ENCODE data around the gene OR10G3. TPM values are rescaled to one million over a fixed set of nuclear protein-coding genes. Genes with fewer than 3 reads are reported as not detected.

The OR10G3 gene
- total RNA-seq, 1 donor: not detected

DNA sequence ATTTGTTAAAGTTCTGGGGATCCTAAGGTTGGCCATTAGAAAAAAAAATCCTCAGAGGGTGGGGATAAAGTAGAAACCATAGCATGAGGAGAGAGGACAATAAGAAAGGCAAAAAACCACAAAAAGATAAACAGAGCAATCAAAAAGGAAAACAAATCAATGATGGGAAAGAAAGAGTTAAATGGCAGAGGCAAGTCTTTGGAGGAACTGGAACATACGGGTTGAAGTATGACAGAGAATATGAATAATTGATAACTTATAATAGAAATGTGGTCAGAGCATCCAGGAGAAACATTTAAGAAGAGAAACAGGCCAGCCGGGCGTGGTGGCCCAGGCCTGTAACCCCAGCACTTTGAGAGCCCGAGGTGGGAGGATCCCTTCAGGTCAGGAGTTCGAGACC is 35.9 kb downstream of the OR10G3 start:
- Histone ChIP-seq H3K4me3 (ENCODE audit: insufficient read depth, low read length) (no peak overlapping the region), H3K79me2 (ENCODE audit: insufficient read depth, low read length) (no peaks in the 10 kb centered on the region), H3K27ac (ENCODE audit: low read depth, low read length) (no peak overlapping the region), H3K36me3 (ENCODE audit: insufficient read depth, low read length) (no peaks in the 10 kb centered on the region), H3K4me2 (ENCODE audit: insufficient read depth, low read length) (no peak overlapping the region), H2AFZ (ENCODE audit: low read length) (no peak overlapping the region), H3K9me3 (ENCODE audit: low read depth, low read length) (no peaks in the 10 kb centered on the region), H3K27me3 (ENCODE audit: insufficient read depth, low read length) (peaks cover 7% of the 10 kb centered on the region), H4K20me1 (ENCODE audit: insufficient read depth, low read length) (no peaks in the 10 kb centered on the region), H3K4me1 (ENCODE audit: insufficient read depth, low read length) (no peaks in the 10 kb centered on the region)
- TF ChIP-seq, protein P1, sequence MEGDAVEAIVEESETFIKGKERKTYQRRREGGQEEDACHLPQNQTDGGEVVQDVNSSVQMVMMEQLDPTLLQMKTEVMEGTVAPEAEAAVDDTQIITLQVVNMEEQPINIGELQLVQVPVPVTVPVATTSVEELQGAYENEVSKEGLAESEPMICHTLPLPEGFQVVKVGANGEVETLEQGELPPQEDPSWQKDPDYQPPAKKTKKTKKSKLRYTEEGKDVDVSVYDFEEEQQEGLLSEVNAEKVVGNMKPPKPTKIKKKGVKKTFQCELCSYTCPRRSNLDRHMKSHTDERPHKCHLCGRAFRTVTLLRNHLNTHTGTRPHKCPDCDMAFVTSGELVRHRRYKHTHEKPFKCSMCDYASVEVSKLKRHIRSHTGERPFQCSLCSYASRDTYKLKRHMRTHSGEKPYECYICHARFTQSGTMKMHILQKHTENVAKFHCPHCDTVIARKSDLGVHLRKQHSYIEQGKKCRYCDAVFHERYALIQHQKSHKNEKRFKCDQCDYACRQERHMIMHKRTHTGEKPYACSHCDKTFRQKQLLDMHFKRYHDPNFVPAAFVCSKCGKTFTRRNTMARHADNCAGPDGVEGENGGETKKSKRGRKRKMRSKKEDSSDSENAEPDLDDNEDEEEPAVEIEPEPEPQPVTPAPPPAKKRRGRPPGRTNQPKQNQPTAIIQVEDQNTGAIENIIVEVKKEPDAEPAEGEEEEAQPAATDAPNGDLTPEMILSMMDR (IDR thresholded peaks at IDR 0.05; ENCODE audit: extremely low read depth, low read depth, low read length): no peak
- no peak for DNase-seq (ENCODE audit: insufficient read length, low spot score, missing footprints)

DNA sequence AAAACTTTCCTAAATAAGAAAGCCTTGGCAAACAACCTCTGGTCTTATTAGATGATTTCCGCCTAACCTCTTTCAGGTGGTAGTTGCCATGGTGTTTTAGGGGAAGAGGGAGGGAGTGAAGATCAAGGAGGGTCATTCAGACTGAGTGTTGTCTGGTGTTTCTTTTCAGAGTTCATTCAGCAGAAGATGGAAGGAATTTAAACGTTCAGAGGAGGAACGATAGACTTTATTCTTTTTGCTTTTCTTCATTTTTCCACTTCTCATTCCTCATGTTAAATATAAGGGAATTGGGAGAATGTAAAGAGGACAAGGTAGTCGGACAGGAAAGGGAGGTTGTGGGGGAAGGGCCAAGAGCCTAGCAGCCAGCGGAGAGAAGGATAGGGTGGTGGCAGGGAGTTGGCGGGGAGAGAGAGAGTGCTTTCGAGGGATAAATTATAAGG is 36.3 kb downstream of the OR10G3 start:
- Histone ChIP-seq H3K4me3 (ENCODE audit: insufficient read depth, low read length) (no peak overlapping the region), H3K4me2 (ENCODE audit: insufficient read depth, low read length) (no peak overlapping the region), H3K36me3 (ENCODE audit: insufficient read depth, low read length) (no peaks in the 10 kb centered on the region), H2AFZ (ENCODE audit: low read length) (no peak overlapping the region), H3K9me3 (ENCODE audit: low read depth, low read length) (no peaks in the 10 kb centered on the region), H4K20me1 (ENCODE audit: insufficient read depth, low read length) (no peaks in the 10 kb centered on the region), H3K79me2 (ENCODE audit: insufficient read depth, low read length) (no peaks in the 10 kb centered on the region), H3K27me3 (ENCODE audit: insufficient read depth, low read length) (peaks cover 10% of the 10 kb centered on the region), H3K27ac (ENCODE audit: low read depth, low read length) (no peak overlapping the region), H3K4me1 (ENCODE audit: insufficient read depth, low read length) (no peaks in the 10 kb centered on the region)
- no peak for DNase-seq (ENCODE audit: insufficient read length, low spot score, missing footprints)
- TF ChIP-seq, protein P1 (IDR thresholded peaks at IDR 0.05; ENCODE audit: extremely low read depth, low read depth, low read length): no peak

- Histone ChIP-seq H3K9me3 (ENCODE audit: low read depth, low read length) (no peaks in the 10 kb centered on the region), H3K4me3 (ENCODE audit: insufficient read depth, low read length) (no peak overlapping the region), H4K20me1 (ENCODE audit: insufficient read depth, low read length) (no peaks in the 10 kb centered on the region), H3K4me2 (ENCODE audit: insufficient read depth, low read length) (no peak overlapping the region), H3K27me3 (ENCODE audit: insufficient read depth, low read length) (peaks cover 26% of the 10 kb centered on the region), H3K79me2 (ENCODE audit: insufficient read depth, low read length) (no peaks in the 10 kb centered on the region), H2AFZ (ENCODE audit: low read length) (no peak overlapping the region), H3K36me3 (ENCODE audit: insufficient read depth, low read length) (no peaks in the 10 kb centered on the region), H3K4me1 (ENCODE audit: insufficient read depth, low read length) (no peaks in the 10 kb centered on the region), H3K27ac (ENCODE audit: low read depth, low read length) (no peak overlapping the region)
- TF ChIP-seq, protein P1 (IDR thresholded peaks at IDR 0.05; ENCODE audit: extremely low read depth, low read depth, low read length): no peak
- DNase-seq (ENCODE audit: insufficient read length, low spot score, missing footprints): no peak
These were observed 38.3 kb downstream of the OR10G3 start for GRCh38 chr14:21541413-21542074.

DNA sequence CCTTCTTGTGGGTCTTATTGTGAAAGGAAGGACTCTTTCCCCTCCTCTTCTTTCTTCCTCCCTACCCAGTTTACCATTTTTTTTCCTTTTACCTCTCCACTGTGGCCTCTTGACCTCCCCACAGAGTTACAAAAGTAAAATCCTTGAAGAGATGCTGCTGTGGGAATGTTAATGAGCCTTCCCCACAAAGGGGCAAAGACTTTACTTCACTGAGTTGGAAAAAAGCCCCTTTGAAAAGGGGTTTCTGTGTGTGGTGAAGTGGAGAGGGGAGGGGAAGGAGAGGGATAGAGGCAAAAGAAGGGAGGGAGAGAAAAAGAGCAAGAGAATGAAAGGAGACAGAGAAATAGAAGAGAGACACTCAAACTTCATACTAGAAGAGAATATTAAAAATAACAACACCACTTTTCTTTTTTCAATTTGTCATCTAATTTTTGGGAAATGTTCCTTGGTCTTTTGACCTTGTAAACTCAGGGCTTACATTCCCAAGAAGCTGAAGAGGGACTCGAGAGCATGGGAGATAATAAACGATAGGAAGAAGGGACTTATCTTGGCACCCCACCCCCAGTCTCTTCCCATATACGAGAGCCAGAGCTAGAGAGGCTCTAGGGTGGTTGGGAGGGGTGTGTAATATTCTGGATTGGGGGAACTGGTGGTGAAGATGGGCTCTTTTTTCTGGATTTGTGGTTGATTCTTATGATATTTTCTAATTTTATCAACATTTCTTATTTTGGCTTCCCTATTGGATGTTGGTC is 40.5 kb downstream of the OR10G3 start:
- TF ChIP-seq, protein P1 (IDR thresholded peaks at IDR 0.05; ENCODE audit: extremely low read depth, low read depth, low read length): no peak
- no peaks in the 10 kb centered on the region for H3K36me3 ChIP-seq (ENCODE audit: insufficient read depth, low read length)
- no peak for DNase-seq (ENCODE audit: insufficient read length, low spot score, missing footprints)
- H3K4me3 ChIP-seq (ENCODE audit: insufficient read depth, low read length): no peak overlapping the region
- no peak overlapping the region for H3K4me2 ChIP-seq (ENCODE audit: insufficient read depth, low read length)
- no peak overlapping the region for H3K27ac ChIP-seq (ENCODE audit: low read depth, low read length)
- H4K20me1 ChIP-seq (ENCODE audit: insufficient read depth, low read length): no peaks in the 10 kb centered on the region
- H3K9me3 ChIP-seq (ENCODE audit: low read depth, low read length): no peaks in the 10 kb centered on the region
- no peaks in the 10 kb centered on the region for H3K79me2 ChIP-seq (ENCODE audit: insufficient read depth, low read length)
- no peaks in the 10 kb centered on the region for H3K4me1 ChIP-seq (ENCODE audit: insufficient read depth, low read length)
- H3K27me3 ChIP-seq (ENCODE audit: insufficient read depth, low read length): peaks cover 44% of the 10 kb centered on the region
- no peak overlapping the region for H2AFZ ChIP-seq (ENCODE audit: low read length)
